Measurements from ENCODE around the gene THAP4.
"Not testable (repeated sequence)": the region's sequence is repeated elsewhere in the genome, so short reads cannot be mapped to it uniquely, and the experiment has no call there.

Gene THAP4

GRCh38 chr2:241665731-241666440 is 28.9 kb upstream of the THAP4 start:
- no peak for DNase-seq (ENCODE audit: low read depth)

- not testable (repeated sequence) for DNase-seq (ENCODE audit: low read depth)
Observed at GRCh38 chr2:241662731-241663130, 25.8 kb upstream of the THAP4 start.

GRCh38 chr2:241660593-241661213 is 23.7 kb upstream of the THAP4 start:
- DNase-seq (ENCODE audit: low read depth) = no peak

DNA sequence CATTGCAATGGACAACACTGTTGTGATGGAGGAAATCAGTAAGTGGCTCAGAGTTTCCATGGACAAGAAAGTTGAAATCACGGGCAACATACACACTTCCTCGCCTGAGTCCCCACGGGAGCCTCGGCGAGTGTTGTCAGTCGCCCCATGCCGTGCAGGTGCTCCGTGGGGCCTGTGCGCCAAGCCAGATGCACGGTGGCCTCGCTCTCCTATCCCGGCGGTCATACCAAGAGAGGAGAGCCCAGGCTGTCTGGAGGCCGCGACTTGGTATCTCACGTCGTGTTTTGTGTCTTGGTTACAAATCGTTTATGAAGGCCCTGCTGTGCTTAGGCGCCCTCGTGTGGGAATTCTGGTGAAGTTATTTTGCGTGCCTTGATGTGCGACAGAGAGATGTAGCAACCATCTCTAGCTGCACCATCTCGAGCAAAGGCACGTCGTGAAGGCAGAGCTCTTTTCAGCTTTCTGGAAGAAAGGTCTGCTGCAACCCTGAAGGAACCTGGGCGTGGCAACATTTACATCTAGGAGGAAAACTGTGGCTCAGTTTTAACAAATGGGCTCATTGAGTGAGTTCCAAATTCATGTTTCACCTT is 22.3 kb upstream of the THAP4 start:
- DNase-seq (ENCODE audit: low read depth) = peak; percentile 76

- DNase-seq (ENCODE audit: low read depth) = no peak
Observed at GRCh38 chr2:241658296-241658695, 21.3 kb upstream of the THAP4 start.

DNA sequence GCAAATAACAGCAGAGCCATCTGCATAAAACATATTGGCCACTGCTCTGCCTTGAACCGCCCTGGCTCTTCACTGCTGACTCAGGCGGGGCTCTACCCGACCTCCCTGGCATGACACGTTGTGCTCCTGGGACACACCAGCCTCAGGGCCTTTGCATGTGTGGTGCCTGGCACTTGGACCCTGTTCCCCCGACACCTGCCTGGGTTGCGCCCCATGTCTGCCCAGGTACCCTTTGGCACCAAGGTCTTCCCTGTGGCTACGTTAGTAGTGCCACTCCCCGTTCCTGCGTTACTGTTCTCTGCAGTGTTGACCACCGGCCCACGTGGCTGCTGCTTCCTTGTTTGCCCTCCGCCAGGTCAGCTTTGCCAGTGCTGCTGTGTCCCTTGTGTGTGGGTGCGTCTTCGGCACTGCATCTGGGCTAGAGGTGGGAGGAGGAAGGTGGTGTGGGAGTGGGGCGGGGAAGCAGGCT is 20.9 kb upstream of the THAP4 start:
- DNase-seq (ENCODE audit: low read depth) = no peak

DNA sequence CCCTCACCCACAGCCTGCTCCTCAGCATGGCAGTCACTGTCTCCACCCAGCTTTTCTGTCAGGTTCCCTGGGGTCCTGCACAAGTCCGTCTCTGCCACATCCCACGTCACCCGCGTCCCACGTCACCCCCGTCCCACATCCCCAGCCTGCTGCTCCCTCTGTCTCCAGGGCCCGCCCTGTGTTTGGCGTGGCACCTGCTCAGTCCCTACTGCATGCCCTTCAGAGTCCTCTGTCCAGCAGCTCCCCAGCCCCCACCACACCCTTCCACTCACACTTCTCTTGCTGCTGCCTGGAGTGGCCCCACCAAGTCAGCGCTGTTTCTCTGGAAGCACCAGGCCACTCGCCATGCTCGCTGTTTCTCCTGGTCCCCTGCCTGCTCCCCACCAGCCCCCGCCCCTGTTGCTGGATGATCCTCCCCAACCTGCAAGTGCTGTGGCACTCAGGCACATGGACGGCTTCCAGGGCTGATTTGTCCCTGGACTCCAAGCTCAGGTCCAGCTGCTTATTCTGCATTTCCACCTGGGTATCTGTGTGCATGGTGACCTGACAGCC is 19.3 kb upstream of the THAP4 start:
- no peak for DNase-seq (ENCODE audit: low read depth)

GRCh38 chr2:241655516-241656189 is 18.7 kb upstream of the THAP4 start:
- no peak for DNase-seq (ENCODE audit: low read depth)

GRCh38 chr2:241654551-241654950 is 17.6 kb upstream of the THAP4 start:
- DNase-seq (ENCODE audit: low read depth) = no peak

DNA sequence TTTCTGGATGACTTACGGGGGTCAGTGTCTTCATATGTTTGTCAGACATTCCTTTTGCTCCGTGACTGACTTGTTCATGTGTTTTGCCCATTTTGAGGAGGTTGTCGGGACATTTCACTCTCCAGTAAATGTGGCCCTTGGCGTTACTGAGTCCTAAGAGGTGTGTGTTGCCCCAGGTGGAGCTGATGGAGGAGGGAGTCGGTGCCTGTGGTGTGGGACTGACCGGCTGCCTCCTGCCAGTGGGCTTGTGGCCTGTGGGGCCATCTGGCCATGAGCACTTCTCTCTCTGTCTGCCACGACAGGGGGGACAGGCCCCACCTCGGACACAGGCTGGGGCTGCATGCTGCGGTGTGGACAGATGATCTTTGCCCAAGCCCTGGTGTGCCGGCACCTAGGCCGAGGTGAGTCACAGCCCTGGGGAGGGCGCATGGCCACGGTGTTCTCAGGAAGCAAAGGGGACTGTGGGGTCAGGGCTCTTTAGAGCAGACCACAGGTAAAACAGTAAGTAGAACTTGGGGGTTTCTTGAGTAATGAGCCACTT is 16.3 kb upstream of the THAP4 start:
- no peak for DNase-seq (ENCODE audit: low read depth)

- no peak for DNase-seq (ENCODE audit: low read depth)
Observed at GRCh38 chr2:241652722-241653121, 15.8 kb upstream of the THAP4 start.

- no peak for DNase-seq (ENCODE audit: low read depth)
Observed at GRCh38 chr2:241652142-241652541, 15.2 kb upstream of the THAP4 start.

- DNase-seq (ENCODE audit: low read depth) = no peak
Observed at GRCh38 chr2:241649927-241650326, 13.0 kb upstream of the THAP4 start.

- DNase-seq (ENCODE audit: low read depth) = no peak
Observed at GRCh38 chr2:241649404-241649803, 12.4 kb upstream of the THAP4 start.

DNA sequence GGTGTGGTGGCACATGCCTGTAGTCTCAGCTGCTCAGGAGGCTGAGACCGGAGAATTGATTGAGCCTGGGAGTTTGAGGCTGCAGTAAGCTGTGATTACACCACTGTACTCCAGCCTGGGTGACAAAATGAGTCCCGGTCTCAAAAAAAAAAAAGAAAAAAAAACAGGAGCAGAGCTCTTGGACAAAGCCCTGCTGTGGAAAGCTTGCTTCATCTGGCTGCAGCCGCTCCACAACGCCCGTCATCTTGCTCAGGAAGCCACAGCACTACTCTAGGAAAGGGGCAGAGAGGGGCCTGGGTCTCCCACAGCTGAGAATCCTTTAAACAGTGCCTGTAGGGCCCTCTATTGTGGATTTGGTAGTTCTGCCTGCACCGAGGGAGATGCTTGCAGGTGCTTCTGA is 11.5 kb upstream of the THAP4 start:
- DNase-seq (ENCODE audit: low read depth) = no peak

DNA sequence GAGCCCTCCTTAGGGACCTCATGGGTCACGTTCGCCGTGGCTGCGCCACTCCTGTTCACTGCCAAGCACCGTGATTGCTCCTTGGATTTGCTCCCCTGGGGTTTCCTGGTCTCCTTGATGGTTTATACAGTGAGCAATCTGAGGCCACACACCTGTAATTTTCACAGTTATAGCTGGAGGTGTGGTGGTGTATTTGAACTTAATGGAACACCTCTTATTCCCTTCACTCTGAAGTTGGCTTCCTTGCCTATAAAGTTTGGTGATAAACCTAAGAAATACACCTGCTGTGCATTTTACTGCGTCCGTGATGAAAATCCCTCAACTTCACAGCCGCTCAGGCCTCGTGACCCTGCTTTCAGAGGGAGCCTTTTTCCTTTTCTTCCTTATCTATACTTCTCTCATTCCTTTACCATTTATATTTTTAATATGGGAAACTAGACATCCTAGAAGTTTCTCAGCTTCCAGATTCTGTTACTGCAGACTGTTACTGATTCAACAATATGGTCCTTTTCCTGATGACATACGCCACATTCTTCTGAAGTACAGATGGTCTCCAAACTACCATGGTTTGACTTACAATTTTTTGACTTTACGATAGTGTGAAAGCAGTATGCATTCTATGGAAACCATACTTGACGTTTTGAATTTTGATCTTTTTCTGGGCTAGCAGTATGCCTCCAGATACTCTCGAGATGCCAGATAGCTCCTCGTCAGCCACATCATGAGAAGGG is 9.1 kb upstream of the THAP4 start:
- DNase-seq (ENCODE audit: low read depth) = no peak

- DNase-seq (ENCODE audit: low read depth) = no peak
Observed at GRCh38 chr2:241645056-241645914, 8.3 kb upstream of the THAP4 start.

- DNase-seq (ENCODE audit: low read depth) = no peak
Observed at GRCh38 chr2:241641631-241642030, 4.7 kb upstream of the THAP4 start.

GRCh38 chr2:241640165-241640795 is 3.3 kb upstream of the THAP4 start:
- no peak for DNase-seq (ENCODE audit: low read depth)

- DNase-seq (ENCODE audit: low read depth) = no peak
Observed at GRCh38 chr2:241639385-241639784, 2.4 kb upstream of the THAP4 start.

Measured in EH (cell line).